WTC11 (cell line): ENCODE data around the gene KRCC1.

Source experiments
- CREB1 ChIP-seq: sonication (generic); formaldehyde crosslinking; IDR thresholded peaks from 2 replicates; pipeline ENCODE4 v1.8.0; 2023; ENCODE audit warnings: mild to moderate bottlenecking, missing genetic modification reagents
- KAT7 ChIP-seq: sonication (generic); formaldehyde crosslinking; IDR thresholded peaks from 2 replicates; pipeline ENCODE4 v1.8.1; 2023; ENCODE audit warnings: missing genetic modification reagents, mild to moderate bottlenecking, borderline replicate concordance
- TF ChIP-seq, protein P1 (sequence below): fragments of 200-600 bp; IDR thresholded peaks from 2 replicates; pipeline ENCODE4 v1.8.0; 2022; ENCODE audit warnings: antibody characterized with exemption

DNA sequence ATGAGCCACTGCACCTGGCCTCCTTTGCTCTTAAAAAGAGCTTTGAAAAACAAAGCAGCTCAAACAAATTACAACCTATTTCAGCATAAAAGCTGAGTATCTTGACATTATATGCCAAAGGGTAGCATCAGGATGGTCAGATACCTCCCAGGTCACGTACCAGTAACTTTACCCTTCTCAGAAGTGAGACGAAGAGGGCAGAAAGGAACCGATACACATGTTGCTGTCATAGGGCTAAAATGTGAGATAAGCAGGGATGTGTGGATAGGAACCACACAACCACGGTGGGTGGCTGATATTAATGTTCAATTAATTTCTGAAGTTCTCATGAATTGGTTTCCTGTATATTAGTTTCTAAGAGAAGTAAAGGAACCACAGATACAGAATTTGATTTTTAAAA is 26.7 kb downstream of the KRCC1 start:
- TF ChIP-seq CREB1 (CRISPR knock-in tag): no peak
- TF ChIP-seq, protein P1, sequence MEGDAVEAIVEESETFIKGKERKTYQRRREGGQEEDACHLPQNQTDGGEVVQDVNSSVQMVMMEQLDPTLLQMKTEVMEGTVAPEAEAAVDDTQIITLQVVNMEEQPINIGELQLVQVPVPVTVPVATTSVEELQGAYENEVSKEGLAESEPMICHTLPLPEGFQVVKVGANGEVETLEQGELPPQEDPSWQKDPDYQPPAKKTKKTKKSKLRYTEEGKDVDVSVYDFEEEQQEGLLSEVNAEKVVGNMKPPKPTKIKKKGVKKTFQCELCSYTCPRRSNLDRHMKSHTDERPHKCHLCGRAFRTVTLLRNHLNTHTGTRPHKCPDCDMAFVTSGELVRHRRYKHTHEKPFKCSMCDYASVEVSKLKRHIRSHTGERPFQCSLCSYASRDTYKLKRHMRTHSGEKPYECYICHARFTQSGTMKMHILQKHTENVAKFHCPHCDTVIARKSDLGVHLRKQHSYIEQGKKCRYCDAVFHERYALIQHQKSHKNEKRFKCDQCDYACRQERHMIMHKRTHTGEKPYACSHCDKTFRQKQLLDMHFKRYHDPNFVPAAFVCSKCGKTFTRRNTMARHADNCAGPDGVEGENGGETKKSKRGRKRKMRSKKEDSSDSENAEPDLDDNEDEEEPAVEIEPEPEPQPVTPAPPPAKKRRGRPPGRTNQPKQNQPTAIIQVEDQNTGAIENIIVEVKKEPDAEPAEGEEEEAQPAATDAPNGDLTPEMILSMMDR: no peak
- no peak for TF ChIP-seq KAT7
